Amniotic epithelial cell (primary cell): Measurements from ENCODE around the gene C1QTNF7.
A peak's percentile ranks its signal among the peaks of the same experiment; 100 is the strongest.

ENCODE experiments used
- DNase-seq: peaks from one replicate; pipeline ENCODE4 v3.0.0-alpha.2; 2010; ENCODE audit warnings: low read depth

The C1QTNF7 gene

GRCh38 chr4:15458616-15459015, 30.8 kb downstream of the C1QTNF7 start:
- DNase-seq: no peak

- no peak for DNase-seq
Measured at GRCh38 chr4:15459706-15460105, 31.9 kb downstream of the C1QTNF7 start.

GRCh38 chr4:15466596-15466995, 38.8 kb downstream of the C1QTNF7 start:
- DNase-seq: no peak

- peak; percentile 69 for DNase-seq
Measured at GRCh38 chr4:15469402-15470127, 41.7 kb downstream of the C1QTNF7 start, which contains the start of gene CC2D2A. Gene CC2D2A (plus strand): TSS chr4:15469882. CDS start chr4:15475933, 6,051 bp downstream.

DNA sequence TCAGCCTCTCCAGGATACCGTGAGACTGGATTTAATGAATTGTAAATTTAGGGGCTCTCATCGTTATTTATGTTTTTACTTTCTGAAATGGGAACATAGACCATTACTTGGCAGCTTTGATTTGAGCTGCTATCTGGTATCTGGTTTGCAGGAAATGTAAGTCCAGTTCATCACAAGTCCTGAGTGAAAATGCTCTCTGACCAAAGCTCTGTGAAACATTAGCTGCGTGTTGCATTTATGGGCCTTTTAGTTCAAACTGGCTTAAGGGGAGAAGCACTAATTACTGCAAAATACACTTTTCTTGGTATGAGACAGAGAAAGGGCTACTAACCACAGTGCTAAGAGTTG, 42.3 kb downstream of the C1QTNF7 start:
- no peak for DNase-seq

DNA sequence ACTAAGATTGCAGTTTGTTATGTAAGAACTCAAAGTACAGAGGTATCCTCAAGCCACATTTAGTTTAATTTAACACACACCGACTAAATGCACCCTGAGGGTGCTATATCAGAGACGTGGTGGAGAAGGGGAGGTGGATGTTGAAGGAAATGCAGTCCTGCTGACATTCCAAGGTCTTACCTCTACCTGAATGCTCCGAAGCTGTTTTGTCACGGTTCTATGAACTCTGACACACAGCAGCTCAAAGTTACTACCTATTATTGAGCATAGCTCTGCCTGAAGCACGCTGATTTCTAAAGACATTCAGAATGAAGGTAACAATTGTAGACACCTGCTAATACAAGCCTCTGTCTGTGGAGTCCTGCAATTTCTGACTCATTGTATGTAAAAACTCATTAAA, 48.6 kb downstream of the C1QTNF7 start:
- no peak for DNase-seq

DNA sequence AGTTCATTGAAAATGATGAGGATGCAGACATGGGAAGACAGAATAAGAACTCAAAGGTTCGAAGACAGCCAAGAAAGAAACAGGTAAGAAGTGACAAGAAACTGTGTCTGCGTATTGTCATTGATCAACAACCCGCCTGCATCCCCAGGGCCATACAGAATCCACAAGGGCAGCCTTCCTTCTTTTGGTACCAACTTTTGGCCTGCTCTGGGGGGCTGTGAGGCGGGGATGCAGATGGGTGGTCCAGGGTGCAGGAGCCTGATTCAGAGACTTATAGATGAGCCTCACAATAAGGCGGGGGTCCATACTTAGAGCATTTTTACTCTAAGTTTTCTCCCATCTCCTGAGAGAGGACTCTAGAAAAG, 50.9 kb downstream of the C1QTNF7 start:
- DNase-seq: no peak

- peak; percentile 89 for DNase-seq
Measured at GRCh38 chr4:15479089-15479912, 51.5 kb downstream of the C1QTNF7 start.

DNA sequence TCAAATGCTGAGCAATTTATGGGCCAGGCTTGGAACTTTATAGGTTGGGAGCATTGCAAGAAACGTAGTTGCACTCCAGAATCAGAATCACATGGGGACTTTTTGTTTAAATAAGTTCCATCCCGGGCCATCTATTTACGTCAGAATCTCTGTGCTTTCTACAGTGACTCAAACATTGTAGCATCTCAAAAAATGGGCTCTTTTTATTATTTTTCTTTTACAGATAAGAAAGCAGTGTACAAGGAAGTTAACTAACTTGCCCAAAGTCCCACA, 52.0 kb downstream of the C1QTNF7 start:
- DNase-seq: peak; percentile 46

- no peak for DNase-seq
Measured at GRCh38 chr4:15481961-15482745, 54.3 kb downstream of the C1QTNF7 start.

DNA sequence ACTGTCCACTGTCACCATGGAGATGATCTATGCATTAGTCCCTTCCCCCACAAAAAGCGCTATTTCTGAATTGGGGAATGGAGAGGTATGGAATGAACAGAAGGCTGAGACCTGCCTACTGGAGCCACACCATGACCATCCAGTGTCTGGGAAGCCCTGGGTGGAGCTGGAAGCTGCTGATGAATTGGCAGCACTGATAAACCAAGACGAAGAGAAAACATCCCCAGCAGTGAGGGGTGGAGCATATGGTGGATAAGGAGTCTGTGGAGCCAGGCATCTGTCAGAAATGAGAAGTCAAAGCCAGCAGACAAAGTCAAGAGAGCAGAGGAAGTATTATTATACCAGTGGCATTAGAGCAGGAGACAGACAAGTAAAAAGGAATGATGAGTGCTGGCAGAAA, 55.0 kb downstream of the C1QTNF7 start:
- DNase-seq: peak; percentile 23

DNA sequence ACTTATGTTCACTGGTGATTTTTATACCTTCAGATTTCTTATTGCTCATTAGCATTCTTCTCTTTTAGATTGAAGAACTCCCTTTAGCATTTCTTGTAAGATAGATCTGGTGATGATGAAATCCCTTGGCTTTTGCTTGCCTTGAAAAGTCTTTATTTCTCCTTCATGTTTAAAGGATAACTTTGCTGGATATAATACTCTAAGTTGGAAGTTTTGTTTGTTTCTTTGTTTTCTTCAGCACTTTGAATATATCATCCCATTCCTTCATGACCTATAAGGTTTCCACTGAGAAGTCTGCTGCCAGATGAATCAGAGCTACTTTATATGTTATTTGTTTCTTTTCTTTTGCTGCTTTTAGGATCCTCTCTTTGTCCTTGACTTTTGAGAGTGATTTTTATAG, 60.3 kb downstream of the C1QTNF7 start:
- peak; percentile 23 for DNase-seq

DNA sequence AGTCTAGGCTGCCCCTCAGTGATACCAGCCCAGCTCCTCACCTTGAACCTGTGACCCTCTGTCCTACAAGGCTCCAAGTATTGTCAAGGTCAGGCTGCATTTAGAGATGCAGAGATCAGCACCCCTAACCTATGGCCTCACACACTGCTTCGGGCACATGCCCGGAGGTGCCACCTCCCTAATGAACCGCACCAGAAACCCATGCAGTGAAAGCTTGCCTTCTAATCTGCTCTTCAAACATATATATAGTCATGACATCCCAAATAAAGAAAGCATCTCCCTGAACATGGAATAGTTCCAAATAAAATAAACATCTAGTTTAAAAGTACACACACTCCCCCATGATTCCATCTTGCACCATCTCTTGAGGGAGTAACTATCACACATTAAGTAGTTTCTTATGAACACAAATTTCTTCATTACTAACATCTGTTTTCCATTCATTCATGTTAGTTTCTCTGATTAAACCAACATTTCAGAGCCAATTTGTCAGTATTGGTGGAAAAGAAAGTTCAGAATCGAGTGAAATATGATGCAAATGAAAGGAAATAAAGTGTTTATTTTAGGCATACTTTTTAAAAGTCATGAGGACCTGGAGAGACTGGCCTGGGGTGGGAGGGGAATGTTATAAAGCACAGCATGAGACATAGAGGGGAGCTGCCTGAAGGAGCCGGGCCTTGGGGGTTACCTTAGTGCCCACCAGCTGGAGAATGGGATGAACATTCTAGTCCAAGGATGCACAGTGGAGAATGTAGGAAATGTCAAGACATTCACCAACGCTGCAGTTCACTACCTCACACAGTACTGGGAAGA, 61.0 kb downstream of the C1QTNF7 start:
- DNase-seq: peak; percentile 59

DNA sequence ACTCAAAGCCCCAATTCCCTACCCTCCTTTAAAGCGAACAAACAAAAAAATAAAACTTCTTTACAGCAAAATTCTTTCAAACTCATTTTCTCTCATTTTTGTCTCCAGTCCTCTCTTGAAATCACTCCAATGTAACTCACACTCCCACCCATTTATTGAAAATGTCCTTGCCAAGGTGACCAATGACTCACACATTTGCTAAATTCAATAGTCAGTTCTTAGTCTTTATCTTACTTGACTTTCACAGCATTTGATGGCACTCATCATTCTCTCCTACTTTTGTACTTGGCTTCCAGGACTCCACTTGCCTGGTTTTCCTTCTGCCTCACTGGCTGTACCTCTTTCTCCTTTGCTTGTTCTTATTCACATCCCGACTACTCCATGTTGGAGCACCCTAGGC, 61.7 kb downstream of the C1QTNF7 start:
- no peak for DNase-seq

DNA sequence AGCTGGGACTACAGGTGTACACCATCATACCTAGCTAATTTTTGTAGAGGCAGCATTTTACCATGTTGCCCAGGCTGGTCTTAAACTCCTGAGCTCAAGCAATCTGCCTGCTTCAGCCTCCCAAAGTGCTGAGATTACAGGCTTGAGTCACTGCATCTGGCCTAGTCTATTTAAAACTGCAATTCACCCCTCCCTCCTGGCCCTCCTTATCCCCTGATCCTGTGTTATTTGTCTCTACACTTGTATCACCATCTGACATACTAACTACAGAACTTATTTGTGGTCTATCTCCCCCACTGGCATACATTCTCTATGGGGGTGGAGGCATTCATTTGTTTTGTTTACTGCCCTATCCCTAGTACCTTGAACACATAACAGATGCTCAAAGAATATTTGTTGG, 65.6 kb downstream of the C1QTNF7 start:
- peak; percentile 63 for DNase-seq

- no peak for DNase-seq
Measured at GRCh38 chr4:15495621-15496020, 67.8 kb downstream of the C1QTNF7 start.
